SK-N-SH (cell line): ENCODE data around the gene GABARAPL2. TPM values are rescaled to one million over a fixed set of nuclear protein-coding genes. Genes with fewer than 3 reads are reported as not detected.
"Not testable (repeated sequence)": the region's sequence is repeated elsewhere in the genome, so short reads cannot be mapped to it uniquely, and the experiment has no call there.

Source experiments
- CTCF ChIA-PET: fragments of 300-600, 350-600 bp; formaldehyde crosslinking; extraction: SDS; loops from one replicate; lab custom pipeline; 2021; lab: Yijun Ruan, JAX
- POLR2A ChIA-PET: fragments of 350-600 bp; sonication (Branson Sonifier 250); formaldehyde crosslinking; extraction: SDS; loops from one replicate; lab custom pipeline; 2020; ENCODE audit warnings: antibody characterized with exemption, inconsistent platforms; lab: Yijun Ruan, JAX
- DNase-seq: peaks from one replicate; pipeline ENCODE4 v3.0.0; 2012
- H2AFZ ChIP-seq: fragments of 200-600 bp; sonication (generic); 2 replicates; pipeline ENCODE4 v1.8.1; 2016; ENCODE audit warnings: antibody characterized with exemption, mild to moderate bottlenecking, low read depth
- H3F3A ChIP-seq: fragments of 200-600 bp; sonication (generic); replicated peaks from 2 replicates; pipeline ENCODE3; 2016; ENCODE audit warnings: antibody characterized with exemption, mild to moderate bottlenecking; ENCODE audit not compliant: insufficient read depth
- H3K27ac ChIP-seq, 2 experiments: fragments of 200-500 bp in 1 of 2; fragments of 200-600 bp in 1 of 2; sonication (Bioruptor generic) in 1 of 2; sonication (generic), shearing (Covaris generic) in 1 of 2; 2 replicates each; pipeline versions ENCODE4 v1.5.1 to v1.6.1; 2014 to 2016; ENCODE audit warnings: low read depth in 2 of 2, inconsistent platforms in 1 of 2, low read length in 1 of 2, mild to moderate bottlenecking in 1 of 2, mixed read lengths in 1 of 2
- H3K27me3 ChIP-seq: fragments of 200-600 bp; sonication (generic), shearing (Covaris generic); 2 replicates; pipeline ENCODE4 v1.6.1; 2016; ENCODE audit warnings: mixed run types; ENCODE audit not compliant: insufficient read depth
- H3K36me3 ChIP-seq, 2 experiments: fragments of 200-500 bp in 1 of 2; fragments of 200-600 bp in 1 of 2; sonication (Bioruptor generic) in 1 of 2; sonication (generic) in 1 of 2; replicated peaks in 1 of 2; 2 replicates each; pipeline versions ENCODE3 to v1.5.1; 2014 to 2016; ENCODE audit warnings: low read length in 1 of 2, mild to moderate bottlenecking in 1 of 2; ENCODE audit not compliant: insufficient read depth in 2 of 2, control insufficient read depth in 1 of 2
- H3K4me1 ChIP-seq, 2 experiments: fragments of 200-500 bp in 1 of 2; fragments of 200-600 bp in 1 of 2; sonication (Bioruptor generic) in 1 of 2; sonication (generic), shearing (Covaris generic) in 1 of 2; 2 replicates each; pipeline versions ENCODE4 v1.5.1 to v1.6.1; 2014 to 2016; ENCODE audit warnings: low read depth in 1 of 2, low read length in 1 of 2, mixed run types in 1 of 2; ENCODE audit not compliant: insufficient read depth in 2 of 2, control insufficient read depth in 1 of 2
- H3K4me2 ChIP-seq: fragments of 200-600 bp; sonication (generic), shearing (Covaris generic); 2 replicates; pipeline ENCODE4 v1.6.1; 2017; ENCODE audit warnings: mixed run types
- H3K4me3 ChIP-seq, 2 experiments: fragments of 200-500 bp in 1 of 2; fragments of 200-600 bp in 1 of 2; sonication (Bioruptor generic) in 1 of 2; sonication (generic), shearing (Covaris generic) in 1 of 2; 2 replicates each; pipeline versions ENCODE4 v1.5.1 to v1.8.1; 2014 to 2016; ENCODE audit warnings: low read depth in 2 of 2, inconsistent platforms in 1 of 2, low read length in 1 of 2, mild to moderate bottlenecking in 1 of 2, mixed read lengths in 1 of 2, moderate library complexity in 1 of 2
- H3K79me2 ChIP-seq: fragments of 200-600 bp; sonication (generic); 2 replicates; pipeline ENCODE4 v1.8.1; 2017; ENCODE audit warnings: mild to moderate bottlenecking; ENCODE audit not compliant: insufficient read depth
- H3K9ac ChIP-seq: fragments of 200-600 bp; sonication (generic); 2 replicates; pipeline ENCODE4 v1.6.1; 2017; ENCODE audit warnings: mixed run types
- H3K9me2 ChIP-seq: fragments of 200-600 bp; sonication (generic); 2 replicates; pipeline ENCODE4 v1.6.1; 2017; ENCODE audit warnings: mixed run types
- H3K9me3 ChIP-seq: fragments of 200-600 bp; sonication (generic); 2 replicates; pipeline ENCODE4 v1.6.1; 2017; ENCODE audit warnings: mixed run types, mild to moderate bottlenecking, moderate library complexity
- H4K20me1 ChIP-seq: fragments of 200-600 bp; sonication (generic); 2 replicates; pipeline ENCODE4 v1.6.1; 2017; ENCODE audit warnings: mild to moderate bottlenecking, mixed run types; ENCODE audit not compliant: insufficient read depth
- ELF1 ChIP-seq: IDR thresholded peaks from 2 replicates; pipeline ENCODE4 v1.4.0; 2012
- EP300 ChIP-seq, 2 experiments: IDR thresholded peaks; 2 replicates each; pipeline versions ENCODE4 v1.4.0 to v1.6.1; 2012; ENCODE audit warnings: borderline replicate concordance in 1 of 2, low read depth in 1 of 2, low read length in 1 of 2
- EZH2phosphoT487 ChIP-seq: fragments of 200-600 bp; sonication (generic); IDR thresholded peaks from 2 replicates; pipeline ENCODE4 v1.6.1; 2017; ENCODE audit warnings: low read depth, mixed run types, mild to moderate bottlenecking, antibody characterized with exemption, moderate library complexity, borderline replicate concordance
- FOSL2 ChIP-seq: IDR thresholded peaks from 2 replicates; pipeline ENCODE4 v1.4.0; 2012; ENCODE audit warnings: low read depth, mild to moderate bottlenecking, moderate library complexity, borderline replicate concordance
- FOXJ3 ChIP-seq: sonication (generic); formaldehyde crosslinking; IDR thresholded peaks from 2 replicates; pipeline ENCODE4 v1.5.1; 2020; ENCODE audit warnings: mild to moderate bottlenecking, missing genetic modification reagents
- FOXM1 ChIP-seq: IDR thresholded peaks from 2 replicates; pipeline ENCODE4 v1.4.0; 2012; ENCODE audit warnings: low read depth, mild to moderate bottlenecking
- GATA2 ChIP-seq: sonication (generic); formaldehyde crosslinking; IDR thresholded peaks from 2 replicates; pipeline ENCODE4 v1.5.0; 2020; ENCODE audit warnings: mild to moderate bottlenecking, missing genetic modification reagents
- MAX ChIP-seq: IDR thresholded peaks from 2 replicates; pipeline ENCODE4 v1.4.0; 2012; ENCODE audit warnings: low read depth
- MEF2A ChIP-seq: IDR thresholded peaks from 2 replicates; pipeline ENCODE4 v1.4.0; 2012; ENCODE audit warnings: low read depth, borderline replicate concordance
- MXI1 ChIP-seq: IDR thresholded peaks from 2 replicates; pipeline ENCODE4 v1.6.1; 2012; ENCODE audit warnings: mild to moderate bottlenecking, low read depth, low read length, improper control_type of control experiment
- NFIC ChIP-seq: IDR thresholded peaks from 2 replicates; pipeline ENCODE4 v1.4.0; 2012; ENCODE audit warnings: borderline replicate concordance
- RFX5 ChIP-seq: IDR thresholded peaks from 2 replicates; pipeline ENCODE4 v1.6.1; 2012; ENCODE audit warnings: mild to moderate bottlenecking, improper control_type of control experiment, low read length
- RXRA ChIP-seq: IDR thresholded peaks from 2 replicates; pipeline ENCODE4 v1.4.0; 2012; ENCODE audit warnings: low read depth, mild to moderate bottlenecking, borderline replicate concordance
- TAF1 ChIP-seq: IDR thresholded peaks from 2 replicates; pipeline ENCODE4 v1.6.1; 2012; ENCODE audit warnings: low read depth, mild to moderate bottlenecking, low read length, moderate library complexity, borderline replicate concordance
- TCF12 ChIP-seq: IDR thresholded peaks from 2 replicates; pipeline ENCODE4 v1.4.0; 2012
- TEAD4 ChIP-seq: IDR thresholded peaks from 2 replicates; pipeline ENCODE4 v1.4.0; 2012; ENCODE audit warnings: mild to moderate bottlenecking, borderline replicate concordance; ENCODE audit not compliant: insufficient read depth
- YY1 ChIP-seq: IDR thresholded peaks from 2 replicates; pipeline ENCODE4 v1.4.0; 2012; ENCODE audit warnings: low read depth, mild to moderate bottlenecking
- ZBTB33 ChIP-seq: IDR thresholded peaks from 2 replicates; pipeline ENCODE4 v1.4.0; 2012; ENCODE audit warnings: low read depth, borderline replicate concordance
- WGBS: methylation state at CpG from one replicate; pipeline ENCODE4 v1.1.6; 2017; ENCODE audit warnings: low lambda C conversion rate; 5-methylcytosine and 5-hydroxymethylcytosine counted together
- polyA plus RNA-seq, 3 experiments: library from polyadenylated mRNA; depleted of rRNA; stranded (reverse); fragments of >200 nt; gene quantifications; 2 replicates each; pipeline ENCODE4 v1.2.3, GENCODE V29; 2012
- TF ChIP-seq, protein P1 (sequence below): IDR thresholded peaks from 2 replicates; pipeline ENCODE4 v1.6.1; 2012; ENCODE audit warnings: mild to moderate bottlenecking, low read depth, low read length, moderate library complexity

The GABARAPL2 gene
- polyA plus RNA-seq, 1 of the 3 experiments (the other 2 are of a cell fraction) = 135 TPM

GRCh38 chr16:75546293-75546692 lies 19.9 kb upstream of the GABARAPL2 start:
- POLR2A ChIA-PET = interaction anchor here (0.6 kb wide), 1 partner anchor 1027 kb away, joined by 4 read pairs; no protein-coding TSS in a partner anchor
- Histone ChIP-seq H3K79me2 (no peaks in the 10 kb centered on the region), H3K36me3 (peaks cover 0 to 14% of the 10 kb centered on the region in 2 experiments), H3K27ac (no peak overlapping the region), H4K20me1 (no peaks in the 10 kb centered on the region), H3K4me1 (no peaks in the 10 kb centered on the region), H3K9ac (no peak overlapping the region), H2AFZ (no peak overlapping the region), H3K9me3 (no peaks in the 10 kb centered on the region), H3K27me3 (no peaks in the 10 kb centered on the region), H3F3A (no peaks in the 10 kb centered on the region), H3K4me3 (no peak overlapping the region), H3K4me2 (no peak overlapping the region), H3K9me2 (no peaks in the 10 kb centered on the region)
- 88% methylated on average over 7 of the region's 7 CpGs for WGBS
- CTCF ChIA-PET = interaction anchor here (0.7 to 1.1 kb wide), 3 partner anchors 29 to 81 kb away, joined by 3 to 4 read pairs (median 3); no protein-coding TSS in a partner anchor
- TF ChIP-seq ELF1 = no peak
- TF ChIP-seq NFIC = no peak
- TF ChIP-seq GATA2 (CRISPR knock-in tag) = no peak
- TF ChIP-seq, protein P1, sequence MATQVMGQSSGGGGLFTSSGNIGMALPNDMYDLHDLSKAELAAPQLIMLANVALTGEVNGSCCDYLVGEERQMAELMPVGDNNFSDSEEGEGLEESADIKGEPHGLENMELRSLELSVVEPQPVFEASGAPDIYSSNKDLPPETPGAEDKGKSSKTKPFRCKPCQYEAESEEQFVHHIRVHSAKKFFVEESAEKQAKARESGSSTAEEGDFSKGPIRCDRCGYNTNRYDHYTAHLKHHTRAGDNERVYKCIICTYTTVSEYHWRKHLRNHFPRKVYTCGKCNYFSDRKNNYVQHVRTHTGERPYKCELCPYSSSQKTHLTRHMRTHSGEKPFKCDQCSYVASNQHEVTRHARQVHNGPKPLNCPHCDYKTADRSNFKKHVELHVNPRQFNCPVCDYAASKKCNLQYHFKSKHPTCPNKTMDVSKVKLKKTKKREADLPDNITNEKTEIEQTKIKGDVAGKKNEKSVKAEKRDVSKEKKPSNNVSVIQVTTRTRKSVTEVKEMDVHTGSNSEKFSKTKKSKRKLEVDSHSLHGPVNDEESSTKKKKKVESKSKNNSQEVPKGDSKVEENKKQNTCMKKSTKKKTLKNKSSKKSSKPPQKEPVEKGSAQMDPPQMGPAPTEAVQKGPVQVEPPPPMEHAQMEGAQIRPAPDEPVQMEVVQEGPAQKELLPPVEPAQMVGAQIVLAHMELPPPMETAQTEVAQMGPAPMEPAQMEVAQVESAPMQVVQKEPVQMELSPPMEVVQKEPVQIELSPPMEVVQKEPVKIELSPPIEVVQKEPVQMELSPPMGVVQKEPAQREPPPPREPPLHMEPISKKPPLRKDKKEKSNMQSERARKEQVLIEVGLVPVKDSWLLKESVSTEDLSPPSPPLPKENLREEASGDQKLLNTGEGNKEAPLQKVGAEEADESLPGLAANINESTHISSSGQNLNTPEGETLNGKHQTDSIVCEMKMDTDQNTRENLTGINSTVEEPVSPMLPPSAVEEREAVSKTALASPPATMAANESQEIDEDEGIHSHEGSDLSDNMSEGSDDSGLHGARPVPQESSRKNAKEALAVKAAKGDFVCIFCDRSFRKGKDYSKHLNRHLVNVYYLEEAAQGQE = no peak
- no peak for TF ChIP-seq YY1
- TF ChIP-seq RFX5 = no peak
- TF ChIP-seq FOXJ3 (CRISPR knock-in tag) = no peak
- no peak for TF ChIP-seq ZBTB33
- no peak for TF ChIP-seq MXI1
- TF ChIP-seq MEF2A = no peak
- no peak for TF ChIP-seq EP300 (IDR thresholded peaks at IDR 0.05; ENCODE audit: borderline replicate concordance in 1 of 2, low read depth in 1 of 2, low read length in 1 of 2)
- no peak for TF ChIP-seq EZH2phosphoT487
- no peak for TF ChIP-seq MAX
- no peak for TF ChIP-seq TEAD4
- TF ChIP-seq FOXM1 = no peak
- no peak for TF ChIP-seq RXRA
- TF ChIP-seq FOSL2 = no peak
- TF ChIP-seq TCF12 = no peak
- TF ChIP-seq TAF1 = no peak
- no peak for DNase-seq

DNA sequence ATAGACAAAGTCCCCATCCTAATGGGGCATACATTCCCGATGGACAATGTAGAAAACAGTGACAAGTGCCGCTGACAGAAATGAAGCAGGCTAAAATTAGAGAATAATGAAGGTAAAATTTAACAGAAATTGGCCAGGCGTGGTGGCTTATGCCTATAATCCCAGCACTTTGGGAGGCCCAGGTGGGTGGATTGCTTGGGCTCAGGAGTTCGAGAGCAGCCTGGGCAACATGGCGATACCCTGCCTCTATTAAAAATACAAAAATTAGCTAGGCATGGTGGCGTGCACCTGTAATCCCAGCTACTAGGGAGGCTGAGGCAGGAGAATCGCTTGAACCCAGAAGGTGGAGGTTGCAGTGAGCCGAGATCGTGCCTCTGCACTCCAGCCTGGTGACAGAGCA lies 17.7 kb upstream of the GABARAPL2 start:
- H3F3A ChIP-seq, DNase-seq, H3K36me3 ChIP-seq, H3K4me3 ChIP-seq, H3K9ac ChIP-seq, H4K20me1 ChIP-seq, H3K9me3 ChIP-seq, H3K9me2 ChIP-seq, H3K27ac ChIP-seq, H3K27me3 ChIP-seq, POLR2A ChIA-PET, H3K4me1 ChIP-seq, H3K4me2 ChIP-seq, H2AFZ ChIP-seq, H3K79me2 ChIP-seq: not testable (repeated sequence)
- 94% methylated on average over 9 of the region's 9 CpGs for WGBS
- CTCF ChIA-PET = interaction anchor here (3.4 kb wide), 1 partner anchor 13 kb away, joined by 17 read pairs; the partner anchor contains the start of gene CHST5
